Duodenal mucosa (tissue), 2 donors: ENCODE measurements around the gene HSPA14.
"Not testable (repeated sequence)": the region's sequence is repeated elsewhere in the genome, so short reads cannot be mapped to it uniquely, and the experiment has no call there.

Experiments used
- H3K27ac ChIP-seq: one replicate; pipeline ENCODE4 v1.7.0; 2013; ENCODE audit warnings: low read depth, low read length
- H3K27me3 ChIP-seq, 2 donors: one replicate each; pipeline ENCODE4 v1.7.0; 2013; ENCODE audit warnings: low read length in 2 of 2, control low read depth in 1 of 2; ENCODE audit not compliant: insufficient read depth in 2 of 2, control insufficient read depth in 1 of 2
- H3K36me3 ChIP-seq, 2 donors: one replicate each; pipeline ENCODE4 v1.7.0; 2013; ENCODE audit warnings: low read length in 2 of 2, control low read depth in 1 of 2; ENCODE audit not compliant: insufficient read depth in 2 of 2, control insufficient read depth in 1 of 2
- H3K4me1 ChIP-seq, 2 donors: one replicate each; pipeline ENCODE4 v1.7.0; 2013; ENCODE audit warnings: low read length in 2 of 2, control low read depth in 1 of 2; ENCODE audit not compliant: insufficient read depth in 2 of 2, control insufficient read depth in 1 of 2
- H3K4me3 ChIP-seq, 2 donors: one replicate each; pipeline ENCODE4 v1.7.0; 2013; ENCODE audit warnings: low read length in 2 of 2, low read depth in 1 of 2
- H3K9ac ChIP-seq, 2 donors: one replicate each; pipeline ENCODE4 v1.7.0; 2013; ENCODE audit warnings: low read length in 2 of 2, low read depth in 1 of 2
- H3K9me3 ChIP-seq, 2 donors: one replicate each; pipeline ENCODE4 v1.7.0; 2013; ENCODE audit warnings: low read length in 2 of 2, control low read depth in 1 of 2; ENCODE audit not compliant: control insufficient read depth in 1 of 2

HSPA14 gene

DNA sequence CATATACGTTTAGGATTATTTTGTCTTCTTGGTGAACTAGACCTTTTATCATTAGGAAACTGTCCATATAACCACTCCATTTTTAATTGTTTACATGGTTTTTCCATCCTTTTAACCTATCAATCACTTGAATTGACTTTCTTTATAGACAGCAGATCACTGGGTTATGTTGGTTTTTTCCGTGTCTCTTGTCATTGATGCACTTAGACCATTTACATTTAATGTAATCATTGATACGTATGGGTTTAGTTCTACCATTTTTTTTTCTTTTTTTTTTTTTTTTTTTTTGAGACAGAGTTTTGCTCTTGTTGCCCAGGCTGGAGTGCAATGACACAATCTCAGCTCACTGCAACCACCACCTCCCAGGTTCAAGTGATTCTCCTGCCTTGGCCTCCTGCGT, 69.5 kb downstream of the HSPA14 start:
- peaks cover 15 to 47% of the 10 kb centered on the region in 2 donors for H3K36me3 ChIP-seq
- not testable (repeated sequence) for H3K27me3 ChIP-seq, H3K27ac ChIP-seq, H3K9me3 ChIP-seq, H3K4me1 ChIP-seq, H3K9ac ChIP-seq, H3K4me3 ChIP-seq

DNA sequence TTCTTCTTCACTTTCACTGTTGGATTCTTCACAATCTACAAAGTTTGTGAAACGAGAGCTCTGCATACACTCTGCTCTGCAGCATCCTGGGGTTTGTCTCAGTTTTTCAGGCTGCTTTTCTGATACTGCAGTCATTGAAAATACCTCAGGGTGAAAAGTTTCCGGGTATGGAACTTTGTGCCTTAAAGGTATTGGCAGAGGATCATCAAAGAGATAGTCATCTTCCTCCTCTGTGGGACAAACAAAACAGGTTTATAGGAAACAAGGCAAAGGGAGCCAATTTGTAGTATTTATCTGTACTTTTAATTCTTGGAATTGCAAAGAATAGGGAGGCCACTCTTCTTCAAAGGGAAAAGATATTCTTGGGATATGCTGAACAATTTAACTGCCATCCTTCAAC, 71.0 kb downstream of the HSPA14 start:
- no peaks in the 10 kb centered on the region for H3K27me3 ChIP-seq
- H3K4me1 ChIP-seq = no peaks in the 10 kb centered on the region
- H3K27ac ChIP-seq = no peak overlapping the region
- H3K36me3 ChIP-seq = peaks cover 15 to 50% of the 10 kb centered on the region in 2 donors
- no peak overlapping the region for H3K9ac ChIP-seq
- H3K9me3 ChIP-seq = no peaks in the 10 kb centered on the region
- no peak overlapping the region for H3K4me3 ChIP-seq

DNA sequence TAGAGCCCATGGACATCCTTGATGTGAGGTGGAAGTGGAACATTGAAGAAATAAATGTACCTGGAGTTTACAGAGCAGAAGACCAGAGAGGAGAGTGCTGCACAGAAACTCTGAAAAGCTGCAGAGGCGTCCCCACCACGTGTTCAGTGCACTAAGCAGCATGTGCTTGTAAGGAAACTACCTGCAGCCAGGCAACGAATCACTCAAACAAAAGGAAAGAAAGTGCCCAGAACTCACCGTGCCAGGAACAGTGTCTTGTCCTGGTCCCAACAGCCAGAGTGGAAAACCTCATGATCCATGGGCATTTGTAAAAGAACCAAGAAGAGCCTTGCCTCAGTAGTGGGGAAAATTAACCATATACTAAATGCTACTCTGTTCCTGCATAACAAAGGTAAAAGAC, 72.8 kb downstream of the HSPA14 start:
- H3K9me3 ChIP-seq = no peaks in the 10 kb centered on the region
- peaks cover 15 to 57% of the 10 kb centered on the region in 2 donors for H3K36me3 ChIP-seq
- H3K9ac ChIP-seq = no peak overlapping the region
- H3K27me3 ChIP-seq = no peaks in the 10 kb centered on the region
- no peaks in the 10 kb centered on the region for H3K4me1 ChIP-seq
- H3K4me3 ChIP-seq = no peak overlapping the region
- no peak overlapping the region for H3K27ac ChIP-seq

DNA sequence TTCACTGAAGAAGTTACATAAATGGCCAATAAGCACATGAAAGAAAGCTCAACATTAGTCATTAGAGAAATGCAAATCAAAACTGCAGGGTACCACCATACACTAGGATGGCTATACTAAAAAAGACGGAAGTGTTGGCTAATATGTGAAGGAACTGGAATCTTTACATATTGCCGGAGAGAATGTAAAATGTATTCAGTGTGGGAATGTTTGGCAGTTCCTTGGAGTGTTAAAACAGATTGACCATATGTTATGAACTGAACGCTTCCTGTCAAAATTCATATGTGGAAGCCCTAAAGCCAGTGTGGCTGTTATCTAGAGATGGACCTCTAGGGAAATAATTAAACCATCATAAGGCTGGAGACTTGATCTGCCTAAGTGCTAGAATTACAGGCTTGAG, 73.7 kb downstream of the HSPA14 start:
- no peak overlapping the region for H3K9ac ChIP-seq
- H3K36me3 ChIP-seq = peaks cover 24 to 61% of the 10 kb centered on the region in 2 donors
- H3K27me3 ChIP-seq = no peaks in the 10 kb centered on the region
- no peak overlapping the region for H3K27ac ChIP-seq
- peaks cover 2 to 6% of the 10 kb centered on the region in 2 donors for H3K9me3 ChIP-seq
- no peak overlapping the region for H3K4me3 ChIP-seq
- no peaks in the 10 kb centered on the region for H3K4me1 ChIP-seq

DNA sequence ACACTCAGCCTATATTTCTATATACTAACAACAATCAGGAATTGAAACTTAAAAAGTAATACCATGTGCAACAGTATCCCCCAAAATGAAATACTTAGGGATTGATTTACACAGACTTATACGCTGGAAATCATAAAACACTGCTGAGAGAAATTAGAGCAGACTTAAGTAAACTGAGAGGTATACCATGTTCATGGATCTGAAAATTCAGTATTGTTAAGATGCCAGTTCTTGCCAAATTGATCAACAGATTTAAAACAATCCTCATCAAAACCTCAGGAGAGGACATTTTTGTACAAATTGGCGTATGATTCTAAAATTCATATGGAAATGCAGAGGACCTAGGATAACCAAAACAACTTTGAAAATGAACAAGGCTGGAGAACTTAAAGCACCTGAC, 78.5 kb downstream of the HSPA14 start:
- H3K4me3 ChIP-seq = no peak overlapping the region
- H3K27ac ChIP-seq = no peak overlapping the region
- no peak overlapping the region for H3K9ac ChIP-seq
- peaks cover 37 to 66% of the 10 kb centered on the region in 2 donors for H3K36me3 ChIP-seq
- peaks cover 12 to 19% of the 10 kb centered on the region in 2 donors for H3K9me3 ChIP-seq
- no peaks in the 10 kb centered on the region for H3K4me1 ChIP-seq
- no peaks in the 10 kb centered on the region for H3K27me3 ChIP-seq

DNA sequence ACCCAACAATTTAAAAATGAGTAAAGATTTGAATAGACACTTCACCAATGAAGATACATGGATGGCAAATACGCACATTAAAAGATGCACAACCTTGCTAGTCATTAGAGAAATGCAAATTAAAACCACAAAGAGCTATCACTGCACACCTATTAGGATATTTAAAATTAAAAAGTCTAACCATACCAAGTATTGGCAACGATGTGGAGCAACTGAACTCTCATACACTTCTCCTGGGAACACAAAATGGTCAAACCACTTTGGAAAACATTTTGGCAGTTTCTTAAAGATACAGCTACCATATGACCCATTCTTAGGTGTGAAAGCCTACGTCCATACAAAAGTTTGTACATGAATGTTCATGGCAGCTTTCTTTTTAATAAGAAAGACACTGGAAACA, 79.7 kb downstream of the HSPA14 start:
- Histone ChIP-seq H3K27me3 (no peaks in the 10 kb centered on the region), H3K27ac (no peak overlapping the region), H3K4me1 (no peaks in the 10 kb centered on the region), H3K36me3 (peaks cover 47 to 78% of the 10 kb centered on the region in 2 donors), H3K9me3 (peaks cover 12 to 19% of the 10 kb centered on the region in 2 donors), H3K4me3 (no peak overlapping the region), H3K9ac (no peak overlapping the region)

DNA sequence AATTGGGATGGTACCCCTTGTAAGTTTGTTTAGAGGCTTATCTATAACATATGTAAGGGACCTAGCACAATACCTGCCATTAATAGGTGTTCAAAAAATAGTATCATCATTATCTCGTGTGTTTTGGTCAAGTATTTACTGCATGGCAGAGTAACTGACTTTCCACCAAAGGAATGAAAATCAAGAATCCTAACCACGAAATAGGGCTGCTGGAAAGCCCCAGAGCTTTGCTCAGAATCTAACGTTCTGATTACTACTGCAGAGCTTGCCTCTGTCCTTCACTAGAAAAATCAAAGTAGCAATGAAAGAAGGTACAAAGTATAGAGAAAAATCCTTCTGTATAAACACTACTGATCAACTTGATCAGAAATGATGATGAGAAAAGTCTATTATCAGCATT, 80.9 kb downstream of the HSPA14 start:
- Histone ChIP-seq H3K36me3 (peaks cover 53 to 83% of the 10 kb centered on the region in 2 donors), H3K4me3 (no peak overlapping the region)

More for the DNA sequence above, 80.9 kb downstream of the HSPA14 start:
- no peaks in the 10 kb centered on the region for H3K4me1 ChIP-seq
- no peak overlapping the region for H3K9ac ChIP-seq
- H3K27me3 ChIP-seq = no peaks in the 10 kb centered on the region
- no peak overlapping the region for H3K27ac ChIP-seq
- H3K9me3 ChIP-seq = peaks cover 12 to 19% of the 10 kb centered on the region in 2 donors
